Common myeloid progenitor, CD34-positive (primary cell): ENCODE measurements around the gene PFN3.

Source experiments
- CTCF ChIA-PET: fragments of 350-600 bp; sonication (Branson Sonifier 250); formaldehyde crosslinking; loops from one replicate; lab custom pipeline; 2021; ENCODE audit warnings: antibody characterized with exemption; lab: Charles Lee
- POLR2A ChIA-PET: fragments of 350-600 bp; sonication (Branson Sonifier 250); formaldehyde crosslinking; loops from one replicate; lab custom pipeline; 2021; ENCODE audit warnings: antibody characterized with exemption; lab: Charles Lee
- DNase-seq, 3 donors: peaks; one replicate each; pipeline versions ENCODE4 v3.0.0 to v3.0.0-alpha.2; 2013
- H3K27ac ChIP-seq, 2 experiments: 1 replicate in 1 of 2; 2 replicates in 1 of 2; pipeline ENCODE4 v1.7.0; 2013; ENCODE audit warnings: inconsistent platforms in 2 of 2, low read length in 2 of 2, mild to moderate bottlenecking in 2 of 2, low read depth in 1 of 2, moderate library complexity in 1 of 2; ENCODE audit not compliant: severe bottlenecking in 2 of 2, insufficient read depth in 1 of 2, poor library complexity in 1 of 2
- H3K27me3 ChIP-seq, 5 experiments: replicated peaks in 2 of 5; 1 replicate in 3 of 5; 2 replicates in 2 of 5; pipeline versions ENCODE4 v1.6.1 to v1.7.0; 2013; ENCODE audit warnings: low read length in 4 of 5, mild to moderate bottlenecking in 2 of 5, moderate library complexity in 2 of 5, inconsistent platforms in 1 of 5; ENCODE audit not compliant: insufficient read depth in 5 of 5, control insufficient read depth in 4 of 5
- H3K36me3 ChIP-seq, 4 experiments: 1 replicate in 2 of 4; 2 replicates in 2 of 4; pipeline versions ENCODE4 v1.6.1 to v1.7.0; 2013; ENCODE audit warnings: low read length in 3 of 4, control low read depth in 1 of 4, mild to moderate bottlenecking in 1 of 4; ENCODE audit not compliant: control insufficient read depth in 4 of 4, insufficient read depth in 4 of 4
- H3K4me1 ChIP-seq, 4 experiments: 1 replicate in 3 of 4; 2 replicates in 1 of 4; pipeline versions ENCODE4 v1.6.1 to v1.7.1; 2013; ENCODE audit warnings: low read length in 3 of 4, mild to moderate bottlenecking in 3 of 4, control low read depth in 1 of 4, inconsistent platforms in 1 of 4, moderate library complexity in 1 of 4; ENCODE audit not compliant: control insufficient read depth in 4 of 4, insufficient read depth in 4 of 4; ENCODE audit errors: control extremely low read depth in 1 of 4
- H3K4me3 ChIP-seq, 7 experiments: 1 replicate in 4 of 7; 2 replicates in 3 of 7; pipeline versions ENCODE4 v1.5.1 to v1.7.0; 2013; ENCODE audit warnings: mild to moderate bottlenecking in 7 of 7, low read length in 6 of 7, moderate library complexity in 6 of 7, inconsistent platforms in 2 of 7, low read depth in 2 of 7, control low read depth in 1 of 7; ENCODE audit not compliant: insufficient read depth in 4 of 7, control insufficient read depth in 1 of 7; ENCODE audit errors: extremely low read depth in 1 of 7
- H3K9me3 ChIP-seq, 5 experiments: 1 replicate in 4 of 5; 2 replicates in 1 of 5; pipeline versions ENCODE4 v1.6.1 to v1.7.1; 2013; ENCODE audit warnings: low read length in 4 of 5, mild to moderate bottlenecking in 2 of 5, inconsistent platforms in 1 of 5, low read depth in 1 of 5, moderate library complexity in 1 of 5; ENCODE audit not compliant: control insufficient read depth in 4 of 5, insufficient read depth in 2 of 5; ENCODE audit errors: control extremely low read depth in 1 of 5
- whole genome bisulfite sequencing: methylation state at CpG from one replicate; pipeline ENCODE4 v1.1.5; 2013; ENCODE audit not compliant: insufficient coverage; 5-methylcytosine and 5-hydroxymethylcytosine counted together

PFN3 gene

GRCh38 chr5:177370488-177371119, 29.9 kb downstream of the PFN3 start:
- H3K4me1 ChIP-seq = peaks cover 0 to 48% (median 41%) of the 10 kb centered on the region in 4 experiments

GRCh38 chr5:177369645-177370440, 30.6 kb downstream of the PFN3 start:
- Histone ChIP-seq H3K27me3 (no peaks in the 10 kb centered on the region), H3K27ac (no peak overlapping the region), H3K36me3 (peaks cover 5 to 60% (median 40%) of the 10 kb centered on the region in 4 experiments), H3K4me3 (no peak overlapping the region), H3K4me1 (peaks cover 0 to 49% (median 41%) of the 10 kb centered on the region in 4 experiments), H3K9me3 (no peaks in the 10 kb centered on the region)
- 88% methylated on average over 9 of the region's 11 CpGs for WGBS
- POLR2A ChIA-PET = interaction anchor here (0.6 kb wide), 1 partner anchor 141 kb away, joined by 3 read pairs; no protein-coding TSS in a partner anchor
- DNase-seq = no peak
- CTCF ChIA-PET = interaction anchor here (0.7 to 8.6 kb wide), 20 partner anchors 7 to 141 kb away, joined by 3 to 131 read pairs (median 4); partner anchors contain the start of genes LMAN2, PFN3, RGS14 and SLC34A1

More at GRCh38 chr5:177370488-177371119, 29.9 kb downstream of the PFN3 start:
- Histone ChIP-seq H3K27me3 (no peaks in the 10 kb centered on the region), H3K27ac (no peak overlapping the region), H3K9me3 (no peaks in the 10 kb centered on the region), H3K4me3 (peak overlapping the region in 1 of 7 experiments; percentile 72), H3K36me3 (peaks cover 5 to 60% (median 38%) of the 10 kb centered on the region in 4 experiments)
- peak; percentile 83 to 85 (median 85) for DNase-seq
- POLR2A ChIA-PET = interaction anchor here (0.6 kb wide), 1 partner anchor 140 kb away, joined by 3 read pairs; no protein-coding TSS in a partner anchor
- CTCF ChIA-PET = interaction anchor here (0.8 to 8.6 kb wide), 20 partner anchors 8 to 140 kb away, joined by 3 to 131 read pairs (median 4); partner anchors contain the start of genes LMAN2, PFN3, RGS14 and SLC34A1
- WGBS = 40% methylated on average over 20 of the region's 42 CpGs

GRCh38 chr5:177368869-177369644, 31.4 kb downstream of the PFN3 start:
- H3K4me1 ChIP-seq = peaks cover 0 to 55% (median 46%) of the 10 kb centered on the region in 4 experiments
- no peak overlapping the region for H3K4me3 ChIP-seq
- CTCF ChIA-PET = interaction anchor here (0.7 to 8.6 kb wide), 14 partner anchors 9 to 142 kb away, joined by 3 to 131 read pairs (median 6); partner anchors contain the start of genes LMAN2, PFN3, RGS14 and SLC34A1
- DNase-seq = peak in 1 of 3 donors; percentile 30
- H3K9me3 ChIP-seq = no peaks in the 10 kb centered on the region
- no peak overlapping the region for H3K27ac ChIP-seq
- peaks cover 5 to 60% (median 40%) of the 10 kb centered on the region in 4 experiments for H3K36me3 ChIP-seq
- H3K27me3 ChIP-seq = no peaks in the 10 kb centered on the region
- 88% methylated on average over 5 of the region's 5 CpGs for whole genome bisulfite sequencing
- POLR2A ChIA-PET = no interaction called here

GRCh38 chr5:177367981-177368868, 32.2 kb downstream of the PFN3 start:
- no peak overlapping the region for H3K4me3 ChIP-seq
- H3K27ac ChIP-seq = peak overlapping the region in 1 of 2 experiments; percentile 25

GRCh38 chr5:177367323-177367848, 33.1 kb downstream of the PFN3 start:
- Histone ChIP-seq H3K4me1 (peaks cover 0 to 60% (median 48%) of the 10 kb centered on the region in 4 experiments), H3K27me3 (no peaks in the 10 kb centered on the region), H3K9me3 (no peaks in the 10 kb centered on the region), H3K36me3 (peaks cover 5 to 58% (median 35%) of the 10 kb centered on the region in 4 experiments), H3K27ac (peak overlapping the region in 1 of 2 experiments; percentile 25), H3K4me3 (no peak overlapping the region)
- no peak for DNase-seq
- ChIA-PET POLR2A (no interaction called here), CTCF (interaction anchor here (0.7 to 8.2 kb wide), 6 partner anchors 22 to 111 kb away, joined by 3 to 65 read pairs (median 7); no protein-coding TSS in a partner anchor)
- 97% methylated on average over 41 of the region's 46 CpGs for WGBS

More at GRCh38 chr5:177367981-177368868, 32.2 kb downstream of the PFN3 start:
- CTCF ChIA-PET = interaction anchor here (1.4 to 8.6 kb wide), 8 partner anchors 13 to 85 kb away, joined by 3 to 131 read pairs (median 42); partner anchors contain the start of genes LMAN2, PFN3, RGS14 and SLC34A1
- DNase-seq = no peak
- POLR2A ChIA-PET = no interaction called here
- Histone ChIP-seq H3K27me3 (no peaks in the 10 kb centered on the region), H3K36me3 (peaks cover 5 to 60% (median 35%) of the 10 kb centered on the region in 4 experiments), H3K4me1 (peaks cover 0 to 60% (median 48%) of the 10 kb centered on the region in 4 experiments), H3K9me3 (no peaks in the 10 kb centered on the region)
- WGBS = 98% methylated on average over 26 of the region's 29 CpGs
